ENCODE measurements around the gene TCEA3.

- TF ChIP-seq, protein P1, sequence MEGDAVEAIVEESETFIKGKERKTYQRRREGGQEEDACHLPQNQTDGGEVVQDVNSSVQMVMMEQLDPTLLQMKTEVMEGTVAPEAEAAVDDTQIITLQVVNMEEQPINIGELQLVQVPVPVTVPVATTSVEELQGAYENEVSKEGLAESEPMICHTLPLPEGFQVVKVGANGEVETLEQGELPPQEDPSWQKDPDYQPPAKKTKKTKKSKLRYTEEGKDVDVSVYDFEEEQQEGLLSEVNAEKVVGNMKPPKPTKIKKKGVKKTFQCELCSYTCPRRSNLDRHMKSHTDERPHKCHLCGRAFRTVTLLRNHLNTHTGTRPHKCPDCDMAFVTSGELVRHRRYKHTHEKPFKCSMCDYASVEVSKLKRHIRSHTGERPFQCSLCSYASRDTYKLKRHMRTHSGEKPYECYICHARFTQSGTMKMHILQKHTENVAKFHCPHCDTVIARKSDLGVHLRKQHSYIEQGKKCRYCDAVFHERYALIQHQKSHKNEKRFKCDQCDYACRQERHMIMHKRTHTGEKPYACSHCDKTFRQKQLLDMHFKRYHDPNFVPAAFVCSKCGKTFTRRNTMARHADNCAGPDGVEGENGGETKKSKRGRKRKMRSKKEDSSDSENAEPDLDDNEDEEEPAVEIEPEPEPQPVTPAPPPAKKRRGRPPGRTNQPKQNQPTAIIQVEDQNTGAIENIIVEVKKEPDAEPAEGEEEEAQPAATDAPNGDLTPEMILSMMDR (IDR thresholded peaks at IDR 0.05): no peak
- TF ChIP-seq POLR2A (IDR thresholded peaks at IDR 0.05): no peak
Observed at GRCh38 chr1:23469372-23469982, 44.9 kb upstream of the TCEA3 start.
